NCI-H128 (cell line): ENCODE measurements around the gene DNAJC30.

Experiments
- DNase-seq: peaks from one replicate; lab custom pipeline; 2025; ENCODE audit not compliant: unreplicated experiment; lab: John Stamatoyannopoulos, UW

DNAJC30 gene

GRCh38 chr7:73650524-73650923 is 32.7 kb downstream of the DNAJC30 start:
- no peak for DNase-seq

GRCh38 chr7:73649576-73649975 is 33.7 kb downstream of the DNAJC30 start:
- DNase-seq, result no peak

- no peak for DNase-seq
Observed at GRCh38 chr7:73648593-73649332, 34.5 kb downstream of the DNAJC30 start.

- DNase-seq, result no peak
Observed at GRCh38 chr7:73647725-73648592, 35.3 kb downstream of the DNAJC30 start.

GRCh38 chr7:73646785-73647724 is 36.2 kb downstream of the DNAJC30 start:
- DNase-seq, result no peak

- DNase-seq, result no peak
Observed at GRCh38 chr7:73645643-73646174, 37.5 kb downstream of the DNAJC30 start.

GRCh38 chr7:73644688-73645286 is 38.5 kb downstream of the DNAJC30 start:
- DNase-seq, result no peak

GRCh38 chr7:73642834-73643233 is 40.4 kb downstream of the DNAJC30 start:
- DNase-seq, result no peak

GRCh38 chr7:73638911-73639310 is 44.3 kb downstream of the DNAJC30 start:
- no peak for DNase-seq

- no peak for DNase-seq
Observed at GRCh38 chr7:73635428-73636200, 47.6 kb downstream of the DNAJC30 start.

GRCh38 chr7:73633844-73634243 is 49.4 kb downstream of the DNAJC30 start:
- no peak for DNase-seq

GRCh38 chr7:73633323-73633722 is 49.9 kb downstream of the DNAJC30 start:
- DNase-seq, result no peak

- DNase-seq, result no peak
Observed at GRCh38 chr7:73631558-73631957, 51.7 kb downstream of the DNAJC30 start.
